NK-92 (cell line): Measurements from ENCODE around the gene C9orf72.
A peak's percentile ranks its signal among the peaks of the same experiment; 100 is the strongest.

Source experiments
- DNase-seq: peaks from one replicate; lab custom pipeline; 2025; ENCODE audit not compliant: unreplicated experiment; lab: John Stamatoyannopoulos, UW

The C9orf72 gene

GRCh38 chr9:27581826-27582225 lies 8.5 kb upstream of the C9orf72 start:
- DNase-seq: no peak

GRCh38 chr9:27573634-27574590 lies 631 bp upstream of the C9orf72 start:
- DNase-seq: peak; percentile 90

GRCh38 chr9:27572566-27572917 lies 739 bp downstream of the C9orf72 start:
- DNase-seq: peak; percentile 19

- DNase-seq: no peak
These were observed 1.2 kb downstream of the C9orf72 start for GRCh38 chr9:27572061-27572460.

- DNase-seq: no peak
These were observed 2.3 kb downstream of the C9orf72 start for GRCh38 chr9:27571011-27571410.

GRCh38 chr9:27569406-27569805 lies 3.9 kb downstream of the C9orf72 start:
- no peak for DNase-seq

GRCh38 chr9:27566118-27566517 lies 7.2 kb downstream of the C9orf72 start:
- DNase-seq: no peak

GRCh38 chr9:27565696-27566095 lies 7.6 kb downstream of the C9orf72 start:
- no peak for DNase-seq

GRCh38 chr9:27564670-27565069 lies 8.6 kb downstream of the C9orf72 start:
- no peak for DNase-seq

GRCh38 chr9:27563738-27564430 lies 9.4 kb downstream of the C9orf72 start:
- DNase-seq: no peak

- no peak for DNase-seq
These were observed 11.6 kb downstream of the C9orf72 start for GRCh38 chr9:27561685-27562084.

- no peak for DNase-seq
These were observed 12.8 kb downstream of the C9orf72 start for GRCh38 chr9:27560457-27560856.

- no peak for DNase-seq
These were observed 15.0 kb downstream of the C9orf72 start for GRCh38 chr9:27558307-27558706.

- DNase-seq: no peak
These were observed 16.8 kb downstream of the C9orf72 start for GRCh38 chr9:27556470-27556869.

- DNase-seq: no peak
These were observed 18.6 kb downstream of the C9orf72 start for GRCh38 chr9:27554712-27555111.

GRCh38 chr9:27549196-27549755 lies 24.0 kb downstream of the C9orf72 start:
- no peak for DNase-seq

- no peak for DNase-seq
These were observed 25.1 kb downstream of the C9orf72 start for GRCh38 chr9:27548055-27548741.

GRCh38 chr9:27545471-27545870 lies 27.8 kb downstream of the C9orf72 start:
- DNase-seq: no peak

- DNase-seq: no peak
These were observed 30.8 kb downstream of the C9orf72 start for GRCh38 chr9:27542508-27542907.

- no peak for DNase-seq
These were observed 31.5 kb downstream of the C9orf72 start for GRCh38 chr9:27541740-27542139.

- DNase-seq: no peak
These were observed 32.8 kb downstream of the C9orf72 start for GRCh38 chr9:27540502-27540901.
